ENCODE measurements around the gene HLA-E. TPM values are rescaled to one million over a fixed set of nuclear protein-coding genes. Genes with fewer than 3 reads are reported as not detected.

HLA-E gene
- total and polyA plus RNA-seq, 2 donors (not counting 3 experiments of a cell fraction or from before 2014, with no cell fraction given), result 271 to 298 TPM

- DNase-seq (ENCODE audit: low read depth, low spot score) (no peak), FAIRE-seq (no peak)
- no peak overlapping the region for H3K27ac ChIP-seq (ENCODE audit: insufficient read depth, low read depth, low read length)
- no peaks in the 10 kb centered on the region for H3K9me3 ChIP-seq (replicated peaks; ENCODE audit: control insufficient read depth, insufficient read depth, low read length)
- H3K36me3 ChIP-seq (ENCODE audit: control insufficient read depth in 2 of 2, extremely low read depth in 1 of 2, insufficient read depth in 2 of 2, low read length in 2 of 2), result peaks cover 23 to 30% of the 10 kb centered on the region in 2 experiments
- H3K9me1 ChIP-seq (replicated peaks; ENCODE audit: control insufficient read depth, extremely low read depth, insufficient read depth, low read length), result no peaks in the 10 kb centered on the region
- no peaks in the 10 kb centered on the region for H3K27me3 ChIP-seq (ENCODE audit: control insufficient read depth in 2 of 2, insufficient read depth in 2 of 2, low read length in 2 of 2)
- dilution Hi-C loops (cut with MboI; ENCODE audit: extremely low pct_ligation_motif_present, low sequenced_read_pairs) (no loop called here), intact Hi-C loops (cut with micrococcal nuclease) (no loop called here)
- POLR2A ChIA-PET, result interaction anchor here (0.8 to 1.0 kb wide), 2 partner anchors 24 to 40 kb away, joined by 3 to 4 read pairs; no protein-coding TSS in a partner anchor
- no TSS peak for BruUV-seq (replicated peaks)
- CTCF ChIA-PET, result interaction anchor here (2.4 to 8.3 kb wide), 3 partner anchors 40 to 51 kb away, joined by 20 to 134 read pairs (median 27); no protein-coding TSS in a partner anchor
- no peak overlapping the region for H3K4me2 ChIP-seq (ENCODE audit: insufficient read depth, low read length)
- H3K4me1 ChIP-seq (ENCODE audit: control insufficient read depth, extremely low read depth, insufficient read depth, low read length), result peaks cover 41% of the 10 kb centered on the region
- H3K9ac ChIP-seq (replicated peaks; ENCODE audit: extremely low read depth, insufficient read depth, low read length), result no peak overlapping the region
- no peak overlapping the region for H3K4me3 ChIP-seq (replicated peaks in 1 of 3; ENCODE audit: insufficient read depth in 1 of 3, low read depth in 1 of 3, low read length in 3 of 3)
- H3K79me2 ChIP-seq (ENCODE audit: control insufficient read depth, insufficient read depth, low read length), result peaks cover 32% of the 10 kb centered on the region
- peaks cover 4% of the 10 kb centered on the region for H4K20me1 ChIP-seq (replicated peaks; ENCODE audit: control insufficient read depth, extremely low read depth, insufficient read depth, low read length)
- no peak for TF ChIP-seq CTCF (IDR thresholded peaks at IDR 0.05; ENCODE audit: extremely low read depth in 1 of 2, insufficient read depth in 1 of 2, low read depth in 1 of 2, low read length in 2 of 2)
- TF ChIP-seq EZH2 (IDR thresholded peaks at IDR 0.05; ENCODE audit: borderline replicate concordance, low read depth, low read length, severe bottlenecking), result no peak
- TF ChIP-seq GATA2 (IDR thresholded peaks at IDR 0.05; ENCODE audit: insufficient read depth, insufficient read length, low read depth, low read length), result no peak
- no peak for TF ChIP-seq POLR2A (IDR thresholded peaks at IDR 0.05; ENCODE audit: low read depth, low read length)
- TF ChIP-seq JUN (IDR thresholded peaks at IDR 0.05; ENCODE audit: borderline replicate concordance, insufficient read depth, insufficient read length, low read depth), result no peak
- TF ChIP-seq FOS (IDR thresholded peaks at IDR 0.05; ENCODE audit: borderline replicate concordance, insufficient read depth, low read length), result no peak
- TF ChIP-seq POLR2AphosphoS5 (IDR thresholded peaks at IDR 0.05; ENCODE audit: insufficient read depth, low read depth, low read length), result no peak
- H2AFZ ChIP-seq (ENCODE audit: low read depth, low read length), result no peak overlapping the region
These were observed 3.0 kb downstream of the HLA-E start for GRCh38 chr6:30491991-30492952.
